Head of caudate nucleus (tissue), 42 donors: ENCODE results near the gene POLDIP2.
"Not testable (repeated sequence)": the region's sequence is repeated elsewhere in the genome, so short reads cannot be mapped to it uniquely, and the experiment has no call there.

Source experiments
- DNase-seq, 42 donors: peaks; one replicate each; pipeline versions ENCODE4 v3.0.0 to v3.0.0-alpha.2; 2020 to 2021; ENCODE audit warnings: mixed read lengths in 7 of 42
- intact Hi-C: fragments of 100-400 bp; cut with DNase I; formaldehyde crosslinking; loops from one replicate; pipeline ENCODE4 v1.15.0; 2022

POLDIP2 gene

GRCh38 chr17:28342313-28342712 is 15.0 kb downstream of the POLDIP2 start:
- DNase-seq, result no peak
- intact Hi-C loops, result no loop called here

- DNase-seq, result no peak
Measured at GRCh38 chr17:28341516-28341915, 15.8 kb downstream of the POLDIP2 start.

GRCh38 chr17:28340374-28340773 is 17.0 kb downstream of the POLDIP2 start:
- peak in 15 of 42 donors; percentile 8 to 65 (median 32) for DNase-seq
- intact Hi-C loops, result no loop called here

More at GRCh38 chr17:28341516-28341915, 15.8 kb downstream of the POLDIP2 start:
- intact Hi-C loops, result no loop called here

DNA sequence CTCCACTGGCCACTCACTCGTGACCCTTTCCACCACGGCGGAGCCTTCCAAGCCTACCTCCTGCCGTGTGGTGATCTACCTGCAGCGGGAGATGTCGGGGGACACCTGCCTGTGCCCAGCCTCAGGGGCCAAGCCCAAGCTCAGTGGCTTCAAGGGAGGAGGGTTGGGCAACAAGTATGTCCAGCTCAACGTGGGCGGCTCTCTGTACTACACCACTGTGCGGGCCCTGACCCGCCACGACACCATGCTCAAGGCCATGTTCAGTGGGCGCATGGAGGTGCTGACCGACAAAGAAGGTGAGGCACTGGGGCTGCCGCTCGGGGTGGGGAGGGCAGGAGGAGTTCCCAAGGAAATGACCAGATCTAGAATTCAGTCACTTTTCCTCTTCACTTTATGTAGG is 17.9 kb downstream of the POLDIP2 start:
- intact Hi-C loops, result no loop called here
- DNase-seq, result no peak

DNA sequence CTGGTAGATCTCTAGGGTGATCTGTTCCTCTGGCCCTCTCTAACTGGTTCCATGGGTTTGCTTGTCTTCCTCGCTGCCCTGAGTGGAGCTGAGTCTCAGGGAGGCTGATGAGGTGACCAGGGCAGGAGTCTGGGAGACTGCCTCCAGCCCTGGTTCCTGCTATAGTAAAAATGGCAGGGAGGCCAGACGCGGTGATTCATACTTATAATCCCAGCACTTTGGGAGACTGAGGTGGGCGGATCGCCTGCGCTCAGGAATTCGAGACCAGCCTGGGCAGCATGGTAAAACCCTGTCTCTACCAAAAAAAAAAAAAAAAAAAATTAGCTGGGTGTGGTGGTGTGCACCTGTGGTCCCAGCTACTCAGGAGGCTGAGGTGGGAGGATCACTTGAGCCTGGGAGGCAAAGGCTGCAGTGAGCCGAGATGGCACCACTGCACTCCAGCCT is 18.5 kb downstream of the POLDIP2 start:
- intact Hi-C loops, result not testable (repeated sequence)

DNA sequence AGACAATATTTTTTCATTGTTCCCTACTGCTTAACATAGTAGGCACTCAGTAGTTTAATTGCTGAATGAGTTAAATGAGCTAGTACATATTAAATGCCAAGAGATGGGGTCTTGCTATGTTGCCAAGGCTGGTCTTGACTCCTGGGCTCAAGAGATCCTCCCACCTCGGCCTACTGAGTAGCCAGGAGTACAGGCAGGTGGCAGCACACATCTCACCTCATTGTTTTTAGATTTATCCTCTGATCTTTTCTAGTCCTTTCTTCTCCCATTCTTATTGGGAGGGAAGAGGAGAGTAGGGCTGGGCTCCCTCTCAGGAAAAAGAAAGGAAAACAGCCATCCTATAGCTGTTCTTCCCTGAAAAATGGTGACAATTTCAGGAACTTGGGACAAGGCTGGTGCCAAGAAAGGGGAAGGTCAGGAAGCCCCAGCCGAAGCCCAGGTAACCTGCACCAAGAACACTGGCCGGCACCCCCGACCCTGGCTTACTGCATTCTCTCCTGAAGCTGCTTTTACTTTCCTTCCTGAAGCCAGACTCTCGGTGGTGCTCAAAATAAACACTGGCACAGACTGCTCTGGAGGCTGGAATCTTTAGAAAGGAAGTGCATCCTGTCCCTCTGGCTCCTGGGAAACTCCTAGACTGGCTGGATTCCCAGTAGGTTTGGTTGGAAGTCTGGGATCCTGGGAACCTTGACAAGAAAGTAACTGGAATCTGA is 19.1 kb downstream of the POLDIP2 start:
- intact Hi-C loops, result no loop called here
- no peak for DNase-seq

More for the DNA sequence above, 18.5 kb downstream of the POLDIP2 start:
- not testable (repeated sequence) for DNase-seq

- DNase-seq, result peak in 37 of 42 donors; percentile 8 to 79 (median 49)
- intact Hi-C loops, result loop anchor here (1.0 kb wide), 1 partner anchor 21 kb away; the partner anchor contains the start of gene POLDIP2
Measured at GRCh38 chr17:28335959-28336871, 21.1 kb downstream of the POLDIP2 start.

GRCh38 chr17:28335201-28335958 is 21.9 kb downstream of the POLDIP2 start, which contains the start of the genes IFT20 and TNFAIP1:
TSS of gene IFT20 (minus strand) at chr17:28335472. CDS start at chr17:28331985, 3,487 bp downstream.
TSS of gene TNFAIP1 (plus strand) at chr17:28335761. CDS start at chr17:28339522, 3,761 bp downstream.
- DNase-seq, result peak; percentile 97 to 100 (median 99)
- intact Hi-C loops, result loop anchor here (1.0 kb wide), 1 partner anchor 22 kb away; the partner anchor contains the start of gene POLDIP2

DNA sequence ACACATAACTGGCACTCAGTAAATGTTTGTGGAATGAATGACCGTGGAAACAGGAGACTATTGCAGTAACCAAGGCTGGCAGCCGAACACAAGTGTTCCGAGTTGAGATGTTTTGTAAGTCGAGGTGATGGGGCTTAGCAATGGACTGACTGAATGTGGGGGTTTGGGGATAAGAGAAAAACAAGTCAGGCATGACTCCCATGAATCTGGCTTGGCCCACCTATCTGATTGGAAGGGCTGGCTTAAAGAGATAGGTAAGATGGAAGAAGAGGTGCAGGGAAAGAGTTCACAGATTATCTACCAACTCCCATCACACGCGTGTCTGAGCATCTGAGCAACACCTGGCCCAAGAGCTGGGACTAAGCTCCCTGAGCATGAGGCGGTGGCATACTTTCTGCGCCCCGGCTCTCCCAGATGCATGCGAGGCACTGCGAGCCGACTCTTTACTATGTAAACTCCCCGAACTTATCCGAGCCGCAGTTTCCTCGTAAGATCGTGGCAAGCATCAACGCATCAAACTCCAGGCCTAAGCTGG is 22.6 kb downstream of the POLDIP2 start:
- intact Hi-C loops, result loop anchor here (1.0 kb wide), 1 partner anchor 23 kb away; the partner anchor contains the start of gene POLDIP2
- DNase-seq, result peak in 3 of 42 donors; percentile 9 to 25 (median 19)

DNA sequence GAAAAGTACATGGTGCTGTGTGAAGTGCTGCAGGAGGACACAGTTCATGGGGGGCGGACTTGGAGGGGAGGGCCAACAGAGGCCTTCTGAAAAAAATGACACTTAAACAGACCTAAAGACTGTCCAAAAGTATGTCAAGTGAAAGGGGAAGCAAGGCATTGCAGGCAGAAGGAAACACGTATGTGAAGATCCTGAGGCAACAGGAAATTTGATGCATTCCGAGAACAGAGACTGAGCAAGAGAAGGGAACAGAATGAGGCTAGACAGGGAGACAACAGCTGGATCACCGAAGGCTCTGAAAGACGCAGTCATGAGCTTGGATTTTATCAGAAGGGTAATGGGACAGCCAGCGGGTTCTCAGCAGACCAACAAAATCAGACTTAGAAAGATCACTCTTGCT is 23.2 kb downstream of the POLDIP2 start:
- peak in 1 of 42 donors; percentile 10 for DNase-seq
- intact Hi-C loops, result no loop called here

DNA sequence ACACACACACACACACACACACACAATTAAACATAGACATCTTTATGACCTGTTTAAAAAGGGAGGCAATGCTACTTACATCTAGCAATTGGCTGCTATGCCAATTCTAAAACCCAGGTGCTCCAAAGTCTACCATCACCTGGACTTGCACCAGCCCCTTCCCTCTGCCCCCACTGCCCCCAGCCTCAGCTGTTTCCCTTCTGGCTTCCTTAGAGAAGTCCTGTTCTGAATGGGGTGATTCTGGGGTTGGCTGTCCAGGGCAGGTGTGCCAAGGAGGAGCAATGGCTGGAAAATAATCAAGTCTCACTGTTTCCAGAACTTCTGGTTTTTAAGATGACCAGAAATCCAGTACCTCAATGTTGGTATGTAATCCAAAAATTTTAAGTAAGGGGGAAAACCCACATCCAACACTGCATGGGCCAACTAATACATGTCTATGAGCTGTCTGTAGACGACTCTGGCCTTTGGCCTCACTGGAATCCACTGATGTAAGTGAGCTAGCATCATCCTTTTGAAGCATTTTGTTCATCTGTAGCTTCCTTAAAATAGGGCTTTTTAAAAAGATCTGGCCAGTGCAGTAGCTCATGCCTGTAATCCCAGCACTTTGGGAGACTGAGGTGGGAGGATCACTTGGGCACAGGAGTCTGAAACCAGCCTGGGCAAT is 24.1 kb downstream of the POLDIP2 start:
- no peak for DNase-seq
- intact Hi-C loops, result no loop called here

GRCh38 chr17:28331891-28332420 is 25.4 kb downstream of the POLDIP2 start:
- no peak for DNase-seq
- intact Hi-C loops, result no loop called here

GRCh38 chr17:28330671-28331070 is 26.7 kb downstream of the POLDIP2 start:
- intact Hi-C loops, result no loop called here

GRCh38 chr17:28328325-28328724 is 29.0 kb downstream of the POLDIP2 start:
- intact Hi-C loops, result no loop called here
- DNase-seq, result peak in 2 of 42 donors; percentile 7 to 11

More at GRCh38 chr17:28330671-28331070, 26.7 kb downstream of the POLDIP2 start:
- no peak for DNase-seq

GRCh38 chr17:28327709-28328108 is 29.6 kb downstream of the POLDIP2 start:
- intact Hi-C loops, result no loop called here
- DNase-seq, result peak in 1 of 42 donors; percentile 2

DNA sequence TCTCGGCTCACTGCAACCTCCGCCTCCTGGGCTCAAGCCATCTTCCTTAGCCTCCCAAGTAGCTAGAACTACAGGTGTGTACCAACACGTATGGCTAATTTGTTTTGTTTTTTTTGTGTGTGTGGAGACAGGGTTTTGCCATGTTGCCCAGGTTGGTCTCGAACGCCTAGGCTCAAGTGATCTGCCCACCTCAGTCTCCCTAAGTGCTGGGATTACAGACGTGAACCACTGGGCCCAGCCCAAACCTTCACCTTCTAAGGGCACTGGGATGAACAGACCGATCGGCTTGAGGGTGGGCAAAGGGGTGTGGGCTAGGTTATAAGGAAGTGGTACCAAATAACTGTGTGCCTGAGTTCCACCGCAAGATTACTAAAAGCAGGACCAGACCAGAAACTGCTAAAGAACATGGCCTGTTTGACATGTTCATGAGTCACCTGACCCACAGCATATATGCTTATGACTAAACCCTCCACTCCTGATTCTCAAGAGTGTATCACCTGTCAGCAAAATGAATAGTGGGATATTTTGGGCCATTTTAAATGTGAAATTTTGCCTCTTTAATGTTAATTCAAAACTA is 30.2 kb downstream of the POLDIP2 start:
- DNase-seq, result peak in 1 of 42 donors; percentile 11
- intact Hi-C loops, result no loop called here

GRCh38 chr17:28326114-28326513 is 31.2 kb downstream of the POLDIP2 start:
- peak in 1 of 42 donors; percentile 11 for DNase-seq
- intact Hi-C loops, result no loop called here
